K562 (cell line): ENCODE results near the gene NISCH. TPM values are rescaled to one million over a fixed set of nuclear protein-coding genes. Genes with fewer than 3 reads are reported as not detected.
A peak's percentile ranks its signal among the peaks of the same experiment; 100 is the strongest.

Source experiments
- ATAC-seq: fragments of 200-7000 bp; cut with Tn5 transposase; 3 replicates; pipeline ENCODE4 v1.9.1; 2020; ENCODE audit warnings: moderate library complexity
- BruUV-seq: library from RNA; stranded (reverse); fragments of 400-500 nt; replicated peaks from 2 replicates; lab custom pipeline; 2021; lab: Mats Ljungman, UMichigan
- CTCF ChIA-PET: fragments of 300-600 bp; formaldehyde crosslinking; extraction: SDS; loops from one replicate; lab custom pipeline; 2021; ENCODE audit warnings: low intra/inter-chr PET ratio; lab: Yijun Ruan, JAX
- POLR2A ChIA-PET: fragments of 300-600, 350-650 bp; sonication (Branson Sonifier 250); formaldehyde crosslinking; extraction: SDS; loops from one replicate; lab custom pipeline; 2021; ENCODE audit warnings: antibody characterized with exemption, inconsistent platforms; lab: Yijun Ruan, JAX
- DNase-seq, 4 experiments: peaks; one replicate each; pipeline versions ENCODE4 v3.0.0 to v3.0.0-alpha.2; 2011 to 2018; ENCODE audit warnings: low spot score in 3 of 4, mixed read lengths in 3 of 4; ENCODE audit errors: extremely low read depth in 1 of 4
- FAIRE-seq: peaks from 2 replicates; lab custom pipeline; 2011; peaks lifted over from hg19 to GRCh38; lab: Jason Lieb, UNC
- H2AFZ ChIP-seq: 2 replicates; pipeline ENCODE4 v1.6.0; 2011; ENCODE audit warnings: low read depth, low read length, control low read depth, inconsistent platforms
- H3K27ac ChIP-seq: fragments of 200-600 bp; 3 replicates; pipeline ENCODE4 v1.8.0; 2011; ENCODE audit warnings: low read depth, mild to moderate bottlenecking, control low read depth, inconsistent platforms, low read length, moderate library complexity, mixed read lengths; ENCODE audit errors: extremely low read depth
- H3K27me3 ChIP-seq, 2 experiments: fragments of 300-600 bp in 1 of 2; 2 replicates in 1 of 2; 3 replicates in 1 of 2; pipeline versions ENCODE4 v1.6.0 to v1.8.0; 2011; ENCODE audit warnings: inconsistent platforms in 2 of 2, low read length in 2 of 2, mild to moderate bottlenecking in 1 of 2, mixed read lengths in 1 of 2, moderate library complexity in 1 of 2; ENCODE audit not compliant: control insufficient read depth in 2 of 2, insufficient read depth in 2 of 2
- H3K36me3 ChIP-seq: fragments of 300-600 bp; 3 replicates; pipeline ENCODE4 v1.8.0; 2011; ENCODE audit warnings: mild to moderate bottlenecking, low read length, inconsistent platforms; ENCODE audit not compliant: control insufficient read depth, insufficient read depth
- H3K4me1 ChIP-seq, 2 experiments: fragments of 200-600 bp in 1 of 2; replicated peaks in 1 of 2; 2 replicates in 1 of 2; 3 replicates in 1 of 2; pipeline versions ENCODE4 v1.5.1 to v1.8.0; 2011; ENCODE audit warnings: inconsistent platforms in 2 of 2, low read length in 2 of 2, mild to moderate bottlenecking in 1 of 2, mixed read lengths in 1 of 2, moderate library complexity in 1 of 2; ENCODE audit not compliant: control insufficient read depth in 2 of 2, insufficient read depth in 2 of 2
- H3K4me2 ChIP-seq: 2 replicates; pipeline ENCODE4 v1.6.1; 2011; ENCODE audit warnings: low read length, control low read depth, inconsistent platforms, mixed read lengths; ENCODE audit not compliant: insufficient read depth
- H3K4me3 ChIP-seq: fragments of 200-600 bp; sonication (generic), shearing (Covaris generic); 2 replicates; pipeline ENCODE4 v1.5.1; 2016; ENCODE audit warnings: control low read depth, inconsistent platforms
- H3K79me2 ChIP-seq: fragments of 200-600 bp; 3 replicates; pipeline ENCODE4 v1.8.0; 2011; ENCODE audit warnings: low read length, inconsistent platforms; ENCODE audit not compliant: control insufficient read depth, insufficient read depth
- H3K9ac ChIP-seq, 2 experiments: 2 replicates each; pipeline versions ENCODE4 v1.6.0 to v1.6.1; 2011; ENCODE audit warnings: low read depth in 2 of 2, low read length in 2 of 2, control low read depth in 1 of 2, inconsistent platforms in 1 of 2, mild to moderate bottlenecking in 1 of 2, mixed read lengths in 1 of 2; ENCODE audit not compliant: insufficient read depth in 1 of 2
- H3K9me1 ChIP-seq: one replicate; pipeline ENCODE4 v1.6.0; 2011; ENCODE audit warnings: inconsistent platforms, mild to moderate bottlenecking, low read length, moderate library complexity; ENCODE audit not compliant: control insufficient read depth, insufficient read depth
- H3K9me3 ChIP-seq: replicated peaks from 2 replicates; pipeline ENCODE4 v1.5.1; 2011; ENCODE audit warnings: low read depth, low read length, inconsistent platforms; ENCODE audit not compliant: control insufficient read depth, insufficient read depth
- H4K20me1 ChIP-seq: replicated peaks from 2 replicates; pipeline ENCODE4 v1.6.1; 2011; ENCODE audit warnings: low read length, inconsistent platforms, mixed read lengths; ENCODE audit not compliant: control insufficient read depth, insufficient read depth
- EGR1 ChIP-seq: fragments of 450-650 bp; conservative IDR thresholded peaks from 2 replicates; pipeline ENCODE4 v1.6.1; 2017; ENCODE audit warnings: mild to moderate bottlenecking
- HNRNPK ChIP-seq: fragments of 200-400 bp; formaldehyde crosslinking; IDR thresholded peaks from one replicate; pipeline ENCODE4 v1.6.1; 2018; ENCODE audit warnings: mild to moderate bottlenecking, low read depth, low read length; ENCODE audit not compliant: poor library complexity, severe bottlenecking
- YY1 ChIP-seq, 3 experiments: IDR thresholded peaks; 2 replicates each; pipeline ENCODE4 v1.6.1; 2011; ENCODE audit warnings: low read length in 2 of 3, mild to moderate bottlenecking in 2 of 3, moderate library complexity in 2 of 3, borderline replicate concordance in 1 of 3, control low read depth in 1 of 3, low read depth in 1 of 3; ENCODE audit not compliant: insufficient read depth in 3 of 3, insufficient replicate concordance in 2 of 3, control insufficient read depth in 1 of 3, insufficient read length in 1 of 3; ENCODE audit errors: extremely low read depth in 1 of 3
- WGBS: fragments of 100-300 bp; shearing (Covaris generic); methylation state at CpG from one replicate; pipeline ENCODE4 v1.1.6; 2016; ENCODE audit warnings: low coverage, mixed read lengths; ENCODE audit not compliant: insufficient coverage; ENCODE audit errors: missing lambda C conversion rate; 5-methylcytosine and 5-hydroxymethylcytosine counted together
- in situ Hi-C: fragments of 300-500 bp; cut with MboI; formaldehyde crosslinking; loops from 4 replicates; pipeline ENCODE4 v1.15.0; 2018; ENCODE audit warnings: inconsistent platforms, mixed read lengths
- intact Hi-C: fragments of 100-400 bp; cut with micrococcal nuclease; formaldehyde crosslinking; loops from 2 replicates; pipeline ENCODE4 v1.14.2; 2022
- polyA plus RNA-seq, 8 experiments: library from polyadenylated mRNA; depleted of rRNA in 4 of 8; stranded (reverse) in 5 of 8; unstranded in 3 of 8; fragments of >200 nt; fragmentation: Nextera tagmentation in 2 of 8; fragmentation: Illumina TruSeq in 1 of 8; extraction: Ambion mirVana in 2 of 8; extraction: Trizol in 1 of 8; gene quantifications; 2 replicates each; pipeline versions ENCODE4 v1.2.1 to v1.2.3, GENCODE V29; 2011 to 2014; ENCODE audit warnings: inconsistent platforms in 1 of 8, missing spikeins in 1 of 8
- total RNA-seq, 7 experiments: library from RNA; depleted of rRNA in 6 of 7; stranded (reverse); fragments of >200 nt in 6 of 7; fragmentation: Illumina TruSeq in 2 of 7; extraction: Trizol in 2 of 7; gene quantifications; 2 replicates each; pipeline versions ENCODE4 v1.2.1 to v1.2.3, GENCODE V29; 2011 to 2021; ENCODE audit warnings: low replicate concordance in 1 of 7
- TF ChIP-seq, protein P1 (sequence below): sonication (generic); formaldehyde crosslinking; IDR thresholded peaks from 2 replicates; pipeline ENCODE4 v1.9.0; 2022; ENCODE audit warnings: mild to moderate bottlenecking, missing genetic modification reagents
- TF ChIP-seq, protein P2 (sequence below), 2 experiments: IDR thresholded peaks; 2 replicates each; pipeline ENCODE4 v1.6.1; 2012; ENCODE audit warnings: improper control_type of control experiment in 2 of 2, low read depth in 2 of 2, low read length in 2 of 2, borderline replicate concordance in 1 of 2

Gene NISCH
- total and polyA plus RNA-seq, 9 of the 15 experiments (the other 6 are each of a cell fraction or from before 2014, with no cell fraction given), result 0.44 to 43.5 (median 23.4) TPM

DNA sequence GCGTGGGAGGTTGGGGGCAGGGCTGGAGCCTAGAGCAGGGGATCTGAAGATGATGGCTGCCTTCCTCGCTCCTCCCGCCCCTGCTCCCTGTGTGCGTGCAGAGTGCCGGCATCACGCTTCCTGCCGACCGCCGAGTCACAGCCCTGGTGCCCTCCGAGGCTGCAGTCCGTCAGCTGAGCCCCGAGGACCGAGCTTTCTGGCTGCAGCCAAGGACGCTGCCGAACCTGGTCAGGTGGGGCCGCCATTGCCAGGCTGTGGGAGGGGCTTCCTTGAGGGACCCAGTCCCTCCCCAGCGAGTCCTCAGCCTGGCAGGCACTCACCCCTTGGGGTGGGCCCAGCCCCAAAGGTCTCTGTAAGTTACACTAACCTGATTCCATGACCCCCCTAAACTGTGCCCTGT lies 57.3 kb downstream of the NISCH start:
- FAIRE-seq (no peak), DNase-seq (peak in 2 of 4 experiments; percentile 31 to 32), ATAC-seq (no peak; the same call in 2 of the 3 replicates)
- no TSS peak for BruUV-seq
- H3K9ac ChIP-seq, result no peak overlapping the region
- no peaks in the 10 kb centered on the region for H4K20me1 ChIP-seq
- no peak overlapping the region for H2AFZ ChIP-seq
- no peak overlapping the region for H3K4me3 ChIP-seq
- in situ Hi-C loops, result no loop called here
- H3K4me1 ChIP-seq, result peaks cover 0 to 39% of the 10 kb centered on the region in 2 experiments; a peak in 4 of 5 replicates
- POLR2A ChIA-PET, result interaction anchor here (0.6 to 1.0 kb wide), 2 partner anchors 17 to 23 kb away, joined by 3 read pairs; no protein-coding TSS in a partner anchor
- 2% methylated on average over 11 of the region's 17 CpGs for WGBS
- TF ChIP-seq, protein P1, sequence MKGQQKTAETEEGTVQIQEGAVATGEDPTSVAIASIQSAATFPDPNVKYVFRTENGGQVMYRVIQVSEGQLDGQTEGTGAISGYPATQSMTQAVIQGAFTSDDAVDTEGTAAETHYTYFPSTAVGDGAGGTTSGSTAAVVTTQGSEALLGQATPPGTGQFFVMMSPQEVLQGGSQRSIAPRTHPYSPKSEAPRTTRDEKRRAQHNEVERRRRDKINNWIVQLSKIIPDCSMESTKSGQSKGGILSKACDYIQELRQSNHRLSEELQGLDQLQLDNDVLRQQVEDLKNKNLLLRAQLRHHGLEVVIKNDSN (CRISPR knock-in tag), result peak; percentile 53
- TF ChIP-seq HNRNPK (no peak), EGR1 (0 out of 2 replicates have a peak, but pooled peaks have one; percentile 9), YY1 (IDR thresholded peaks at IDR 0.05; ENCODE audit: borderline replicate concordance in 1 of 3, control insufficient read depth in 1 of 3, extremely low read depth in 1 of 3, insufficient read depth in 3 of 3, insufficient read length in 1 of 3, insufficient replicate concordance in 2 of 3, low read depth in 1 of 3, low read length in 2 of 3) (peak in 2 of 3 experiments; percentile 68 to 83)
- TF ChIP-seq, protein P2, sequence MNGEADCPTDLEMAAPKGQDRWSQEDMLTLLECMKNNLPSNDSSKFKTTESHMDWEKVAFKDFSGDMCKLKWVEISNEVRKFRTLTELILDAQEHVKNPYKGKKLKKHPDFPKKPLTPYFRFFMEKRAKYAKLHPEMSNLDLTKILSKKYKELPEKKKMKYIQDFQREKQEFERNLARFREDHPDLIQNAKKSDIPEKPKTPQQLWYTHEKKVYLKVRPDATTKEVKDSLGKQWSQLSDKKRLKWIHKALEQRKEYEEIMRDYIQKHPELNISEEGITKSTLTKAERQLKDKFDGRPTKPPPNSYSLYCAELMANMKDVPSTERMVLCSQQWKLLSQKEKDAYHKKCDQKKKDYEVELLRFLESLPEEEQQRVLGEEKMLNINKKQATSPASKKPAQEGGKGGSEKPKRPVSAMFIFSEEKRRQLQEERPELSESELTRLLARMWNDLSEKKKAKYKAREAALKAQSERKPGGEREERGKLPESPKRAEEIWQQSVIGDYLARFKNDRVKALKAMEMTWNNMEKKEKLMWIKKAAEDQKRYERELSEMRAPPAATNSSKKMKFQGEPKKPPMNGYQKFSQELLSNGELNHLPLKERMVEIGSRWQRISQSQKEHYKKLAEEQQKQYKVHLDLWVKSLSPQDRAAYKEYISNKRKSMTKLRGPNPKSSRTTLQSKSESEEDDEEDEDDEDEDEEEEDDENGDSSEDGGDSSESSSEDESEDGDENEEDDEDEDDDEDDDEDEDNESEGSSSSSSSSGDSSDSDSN (IDR thresholded peaks at IDR 0.05; ENCODE audit: borderline replicate concordance in 1 of 2, low read depth in 2 of 2, low read length in 2 of 2), result no peak
- no peak overlapping the region for H3K27ac ChIP-seq
- H3K9me1 ChIP-seq, result no peaks in the 10 kb centered on the region
- CTCF ChIA-PET, result no interaction called here
- no peaks in the 10 kb centered on the region for H3K9me3 ChIP-seq
- no peaks in the 10 kb centered on the region for H3K79me2 ChIP-seq
- no peak overlapping the region; the same call in 1 of the 2 replicates for H3K4me2 ChIP-seq
- H3K27me3 ChIP-seq, result peaks cover 0 to 37% of the 10 kb centered on the region in 2 experiments; a peak in 2 of 5 replicates
- intact Hi-C loops, result no loop called here
- H3K36me3 ChIP-seq, result no peaks in the 10 kb centered on the region
